GM18909 (cell line): ENCODE results near the gene PTBP1.

Experiments used
- ATAC-seq: cut with Tn5 transposase; IDR thresholded peaks from one replicate; pipeline ENCODE4 v1.9.1; 2021; ENCODE audit warnings: mild to moderate bottlenecking; ENCODE audit not compliant: unreplicated experiment, poor library complexity

PTBP1 gene

DNA sequence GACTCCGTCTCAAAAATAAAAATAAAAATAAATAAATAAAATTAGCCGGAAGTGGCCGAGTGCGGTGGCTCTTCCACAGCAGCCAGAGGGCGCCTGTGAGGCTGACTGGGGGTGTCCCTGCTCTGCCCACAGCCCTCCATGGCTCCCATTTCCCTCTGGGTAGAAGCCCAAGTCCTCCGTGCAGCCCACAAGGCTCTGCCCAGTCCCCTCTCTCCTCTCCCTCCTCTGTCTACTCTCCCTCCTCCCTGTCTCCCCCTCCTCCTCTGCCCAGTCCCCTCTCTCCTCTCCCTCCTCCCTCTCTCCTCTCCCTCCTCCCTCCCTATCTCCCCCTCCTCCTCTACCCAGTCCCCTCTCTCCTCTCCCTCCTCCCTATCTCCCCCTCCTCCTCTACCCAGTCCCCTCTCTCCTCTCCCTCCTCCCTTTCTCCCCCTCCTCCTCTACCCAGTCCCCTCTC, 25.9 kb upstream of the PTBP1 start:
- ATAC-seq, result no peak

DNA sequence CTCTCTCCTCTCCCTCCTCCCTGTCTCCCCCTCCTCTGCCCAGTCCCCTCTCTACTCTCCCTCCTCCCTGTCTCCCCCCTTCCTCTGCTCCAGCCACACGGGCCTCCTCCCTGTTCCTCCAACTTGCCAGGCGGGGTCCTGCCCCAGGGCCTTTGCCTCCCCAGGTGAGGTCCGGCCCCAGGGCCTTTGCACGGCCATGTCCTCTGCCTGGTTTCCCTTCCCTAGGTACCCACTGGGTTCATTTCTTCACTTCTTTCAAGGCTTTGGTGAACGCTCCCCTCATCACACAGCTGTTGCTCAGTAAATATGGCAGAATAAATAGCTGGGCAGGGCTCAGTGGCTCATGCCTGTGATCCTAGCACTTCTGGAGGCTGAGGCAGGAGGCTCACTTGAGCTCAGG, 25.2 kb upstream of the PTBP1 start:
- no peak for ATAC-seq

DNA sequence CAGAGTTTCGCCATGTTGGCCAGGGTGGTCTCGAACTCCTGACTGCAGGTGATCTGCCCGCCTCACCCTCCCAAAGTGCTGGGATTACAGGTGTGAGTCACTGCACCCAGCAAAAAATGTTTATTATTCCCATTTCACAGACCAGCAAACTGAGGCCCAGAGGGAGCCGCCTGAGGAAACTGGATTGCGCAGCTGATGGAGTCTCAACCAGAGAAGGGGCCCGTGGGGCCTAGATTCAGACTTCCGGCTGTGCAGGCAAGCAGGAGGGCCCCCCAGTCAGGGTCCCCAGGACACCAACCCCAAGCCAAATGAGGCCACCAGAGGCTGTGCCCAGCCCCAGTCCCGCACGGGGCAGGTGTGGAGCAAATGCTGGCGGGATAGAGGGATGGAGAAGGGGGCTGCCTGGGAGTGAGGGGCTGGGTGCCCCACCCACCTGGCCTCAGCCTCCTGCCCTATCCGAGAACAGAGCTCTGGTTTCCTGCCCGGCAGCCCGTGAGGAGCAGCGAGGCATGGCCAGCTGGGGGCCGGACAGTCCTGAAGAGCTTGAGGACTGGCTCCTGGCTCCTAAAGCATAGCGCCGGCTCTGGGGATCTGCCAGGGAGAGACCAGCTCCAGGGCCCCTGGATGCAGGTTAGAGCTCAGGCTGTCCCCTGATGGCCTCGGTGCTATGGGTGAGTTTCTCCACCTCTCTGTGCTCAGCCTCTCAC, 24.4 kb upstream of the PTBP1 start:
- no peak for ATAC-seq

- no peak for ATAC-seq
Observed at GRCh38 chr19:776549-776948, 20.7 kb upstream of the PTBP1 start.

GRCh38 chr19:778910-779653, 18.2 kb upstream of the PTBP1 start:
- ATAC-seq, result no peak

DNA sequence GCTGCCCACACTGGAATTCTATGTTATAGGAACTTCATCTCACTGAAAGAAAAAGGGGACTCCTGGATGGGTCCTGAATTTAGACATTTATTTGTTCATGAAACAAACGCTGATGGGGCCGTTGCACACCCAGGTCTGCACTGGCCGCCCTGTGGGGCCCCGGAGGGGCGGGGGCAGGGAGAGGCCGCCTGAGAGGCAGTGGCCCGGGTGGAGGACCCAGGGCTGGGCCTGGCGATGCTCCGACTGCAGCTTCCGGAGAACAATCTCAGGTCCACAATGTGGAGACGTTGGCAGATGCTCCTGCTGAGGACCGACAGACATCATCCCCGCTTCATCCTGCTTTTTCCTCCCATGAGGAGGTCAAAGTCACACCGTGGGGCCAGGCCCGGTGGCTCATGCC, 16.3 kb upstream of the PTBP1 start:
- no peak for ATAC-seq

- ATAC-seq, result no peak
Observed at GRCh38 chr19:781800-782184, 15.5 kb upstream of the PTBP1 start.

DNA sequence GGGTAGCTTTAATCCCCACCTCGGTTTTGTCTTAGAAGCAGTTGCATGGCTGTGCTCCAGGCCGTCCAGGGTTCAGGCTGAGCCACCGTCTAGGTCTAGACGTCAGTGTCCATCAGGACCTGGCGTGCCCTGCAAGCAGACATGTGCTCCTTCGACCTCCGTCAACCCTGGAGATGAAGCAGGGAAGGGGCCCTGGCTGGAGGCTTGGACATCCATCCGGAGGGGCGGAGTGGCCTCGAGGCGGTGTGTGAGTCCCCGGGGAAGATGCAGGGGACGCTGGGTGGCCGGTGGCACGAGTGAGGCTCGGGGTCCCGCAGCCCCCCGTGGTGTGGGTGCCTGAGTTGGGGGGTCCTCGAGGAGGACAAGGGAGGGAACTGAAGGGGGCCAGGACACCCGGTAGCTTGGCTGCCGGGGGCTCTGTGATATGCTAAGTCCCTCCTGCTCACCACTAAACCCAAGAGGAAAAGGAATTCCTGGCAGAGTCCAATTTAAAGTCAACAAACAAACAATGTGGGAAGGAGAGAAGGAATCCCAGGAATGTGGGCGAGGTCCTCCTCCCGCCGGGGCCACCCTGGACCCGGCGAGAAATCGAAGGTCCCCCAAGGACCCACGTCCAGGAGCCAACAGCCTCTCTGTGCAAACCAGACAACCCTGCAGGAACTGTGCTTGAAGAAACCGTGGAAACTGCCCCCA, 14.9 kb upstream of the PTBP1 start:
- ATAC-seq, result no peak

- ATAC-seq, result no peak
Observed at GRCh38 chr19:782878-783668, 14.2 kb upstream of the PTBP1 start.

DNA sequence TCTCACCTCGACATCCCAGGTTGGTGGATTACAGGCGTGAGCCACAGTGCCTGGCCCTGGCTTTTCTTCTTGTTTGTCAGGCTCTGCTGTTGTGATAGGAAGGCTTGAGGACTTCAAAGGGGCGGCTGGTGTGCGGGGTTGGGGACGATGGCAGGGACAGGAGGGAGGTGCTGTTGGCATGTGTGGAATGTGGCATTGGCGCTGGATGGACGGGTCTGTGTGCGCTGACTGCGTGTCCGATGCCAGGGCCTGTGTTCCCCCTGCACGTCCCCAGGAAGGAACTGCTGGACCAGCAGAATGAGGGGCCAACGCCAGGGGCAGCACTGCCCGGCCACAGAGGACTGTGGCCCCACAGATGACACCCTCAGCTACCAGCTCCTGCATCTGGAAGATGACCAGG, 12.7 kb upstream of the PTBP1 start:
- no peak for ATAC-seq

- ATAC-seq, result no peak
Observed at GRCh38 chr19:787536-787935, 9.7 kb upstream of the PTBP1 start.

- no peak for ATAC-seq
Observed at GRCh38 chr19:788686-788982, 8.6 kb upstream of the PTBP1 start.

DNA sequence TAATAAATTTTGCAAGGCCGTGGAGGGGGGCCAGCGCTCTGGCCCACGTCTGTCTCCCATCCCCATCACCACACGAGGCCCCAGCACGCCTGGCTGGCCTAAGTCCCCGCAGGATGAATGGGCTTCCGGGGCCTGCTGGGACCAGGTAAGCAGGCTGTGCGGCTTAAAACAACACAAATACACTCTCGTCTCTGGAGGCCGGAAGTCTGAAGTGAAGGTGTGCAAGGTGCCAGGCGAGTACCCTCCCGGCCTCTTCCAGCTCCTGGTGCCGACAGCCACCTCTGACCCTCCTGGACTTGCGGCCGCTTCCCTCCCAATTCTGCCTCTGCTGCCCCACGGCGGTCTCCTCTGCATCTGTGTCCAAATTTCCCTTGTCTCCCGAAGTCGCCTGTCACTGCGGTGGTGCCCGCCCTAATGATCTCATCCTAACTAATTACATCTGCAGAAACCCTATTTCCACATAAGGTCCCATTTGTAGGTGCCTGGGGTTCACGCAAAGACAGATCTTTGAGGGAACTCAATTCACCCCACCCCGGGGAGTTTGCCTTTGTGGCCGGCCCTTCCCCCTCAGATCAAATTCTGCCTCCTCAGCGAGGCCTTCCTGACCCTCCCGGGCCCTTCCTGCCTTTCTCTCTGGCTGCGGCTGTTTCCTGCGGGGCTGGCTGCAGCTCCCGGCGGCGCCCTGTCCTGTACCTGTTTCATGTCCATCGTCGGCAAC, 8.1 kb upstream of the PTBP1 start:
- no peak for ATAC-seq

GRCh38 chr19:789701-790060, 7.6 kb upstream of the PTBP1 start:
- no peak for ATAC-seq

DNA sequence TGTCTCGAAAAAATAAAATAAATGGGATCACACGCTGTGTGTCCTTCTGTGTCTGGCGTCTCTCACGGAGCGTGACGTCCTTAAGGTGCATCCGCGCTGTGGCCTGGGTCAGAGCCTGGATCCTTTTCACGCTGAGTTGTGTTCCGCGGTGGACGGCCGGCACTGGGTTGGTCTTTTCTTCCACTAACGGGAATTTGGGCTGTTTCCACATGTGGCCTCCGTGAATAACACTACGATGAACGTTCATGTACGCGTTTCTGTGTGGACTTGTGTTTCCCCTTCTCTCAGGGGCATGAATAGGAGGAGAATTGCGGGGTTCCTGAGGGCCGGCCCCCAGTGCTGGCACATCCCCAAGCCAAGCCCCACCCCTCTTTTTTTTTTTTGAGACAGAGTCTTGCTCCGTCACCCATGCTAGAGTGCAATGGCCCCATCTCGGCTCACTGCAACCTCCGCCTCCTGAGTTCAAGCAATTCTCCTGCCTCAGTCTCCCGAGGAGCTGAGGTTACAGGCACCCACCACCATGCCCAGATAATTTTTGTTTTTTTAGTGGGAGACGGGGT, 6.2 kb upstream of the PTBP1 start:
- no peak for ATAC-seq

GRCh38 chr19:791567-792305, 5.5 kb upstream of the PTBP1 start:
- no peak for ATAC-seq

- ATAC-seq, result no peak
Observed at GRCh38 chr19:792306-792885, 4.9 kb upstream of the PTBP1 start.

DNA sequence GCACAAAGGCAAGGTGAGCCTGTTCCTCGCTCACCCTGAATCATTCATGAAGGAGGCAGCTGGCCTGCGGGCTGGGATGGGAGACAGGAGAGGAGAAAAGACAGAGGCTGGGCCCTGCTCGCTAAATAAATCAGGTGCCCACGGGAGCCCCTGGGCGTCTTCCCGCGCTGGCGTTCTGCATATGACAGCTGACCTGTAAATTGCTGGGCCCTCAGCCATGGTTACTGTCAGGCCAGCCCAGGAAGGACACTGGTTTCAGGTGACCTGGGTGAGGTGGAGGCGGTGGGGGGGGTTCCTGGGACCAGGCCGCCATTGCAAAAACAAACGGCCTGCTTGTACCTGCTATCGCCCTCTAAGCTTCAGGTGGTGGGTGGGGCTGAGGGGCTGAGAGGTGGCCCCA, 3.4 kb upstream of the PTBP1 start:
- ATAC-seq, result no peak

GRCh38 chr19:795073-795611, 2.1 kb upstream of the PTBP1 start:
- ATAC-seq, result no peak
